HG03039 (cell line): ENCODE data around the gene ACAA1.
"Not testable (repeated sequence)": the region's sequence is repeated elsewhere in the genome, so short reads cannot be mapped to it uniquely, and the experiment has no call there.

Source experiments
- ATAC-seq: cut with Tn5 transposase; IDR thresholded peaks from one replicate; pipeline ENCODE4 v1.9.1; 2021; ENCODE audit warnings: mild to moderate bottlenecking, moderate library complexity; ENCODE audit not compliant: unreplicated experiment

The ACAA1 gene

DNA sequence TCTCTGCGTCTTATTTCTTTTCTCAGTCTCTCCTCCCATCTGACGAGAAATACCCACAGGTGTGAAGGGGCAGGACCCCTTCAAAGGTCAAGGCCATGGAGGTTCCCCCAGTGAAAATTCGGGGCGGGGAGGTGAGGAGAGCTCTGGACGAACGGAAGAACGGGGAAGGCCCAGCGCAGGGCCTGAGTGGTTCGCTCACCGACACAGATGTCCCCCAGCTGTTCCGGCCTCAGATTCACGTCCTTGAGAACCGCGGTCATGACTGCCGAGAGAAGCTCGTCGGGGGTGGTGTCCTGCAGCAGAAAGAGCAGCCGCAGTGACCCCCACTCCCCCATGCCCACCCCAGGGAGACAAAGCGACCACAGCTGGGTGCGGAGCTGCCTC, 542 bp downstream of the ACAA1 start:
- no peak for ATAC-seq

DNA sequence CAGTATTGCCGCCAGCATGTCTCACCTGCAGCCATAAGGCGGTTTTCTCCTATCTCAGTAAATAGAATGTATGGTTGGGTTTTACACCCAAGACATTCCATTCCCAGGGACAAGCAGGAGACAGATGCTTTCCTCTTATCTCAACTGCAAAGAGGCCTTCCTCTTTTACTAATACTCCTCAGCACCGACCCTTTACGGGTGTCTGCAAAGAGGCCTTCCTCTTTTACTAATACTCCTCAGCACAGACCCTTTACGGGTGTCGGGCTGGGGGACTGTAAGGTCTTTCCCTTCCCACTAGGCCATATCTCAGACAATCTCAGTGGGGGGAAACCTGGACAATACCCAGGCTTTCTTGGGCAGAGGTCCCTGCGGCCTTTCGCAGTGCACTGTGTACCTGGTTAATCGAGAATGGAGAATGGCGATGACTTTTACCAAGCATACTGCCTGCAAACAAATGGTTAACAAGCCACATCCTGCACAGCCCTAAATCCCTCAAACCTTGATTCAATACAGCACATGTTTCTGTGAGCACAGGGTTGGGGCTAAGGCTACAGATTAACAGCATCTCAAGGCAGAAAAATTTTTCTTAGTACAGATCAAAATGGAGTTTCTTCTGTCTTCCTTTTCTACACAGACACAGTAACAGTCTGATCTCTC, 1.2 kb downstream of the ACAA1 start:
- ATAC-seq, result not testable (repeated sequence)

DNA sequence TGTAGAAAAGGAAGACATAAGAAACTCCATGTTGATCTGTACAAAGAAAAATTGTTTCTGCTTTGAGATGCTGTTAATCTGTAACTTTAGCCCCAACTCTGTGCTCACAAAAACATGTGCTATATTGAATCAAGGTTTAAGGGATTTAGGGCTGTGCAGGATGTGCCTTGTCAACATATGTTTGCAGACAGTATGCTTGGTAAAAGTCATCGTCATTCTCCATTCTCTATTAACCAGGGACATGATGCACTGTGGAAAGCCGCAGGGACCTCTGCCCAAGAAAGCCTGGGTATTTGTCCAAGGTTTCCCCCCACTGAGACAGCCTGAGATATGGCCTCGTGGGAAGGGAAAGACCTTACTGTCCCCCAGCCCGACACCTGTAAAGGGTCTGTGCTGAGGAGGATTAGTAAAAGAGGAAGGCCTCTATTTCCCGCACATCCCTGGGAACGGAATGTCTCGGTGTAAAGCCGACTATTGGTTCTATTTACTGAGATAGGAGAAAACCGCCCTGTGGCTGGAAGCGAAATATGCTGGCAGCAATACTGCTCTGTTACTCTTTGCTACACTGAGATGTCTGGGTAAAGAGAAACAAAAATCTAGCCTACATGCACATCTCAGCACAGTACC, 2.3 kb downstream of the ACAA1 start:
- ATAC-seq, result not testable (repeated sequence)

DNA sequence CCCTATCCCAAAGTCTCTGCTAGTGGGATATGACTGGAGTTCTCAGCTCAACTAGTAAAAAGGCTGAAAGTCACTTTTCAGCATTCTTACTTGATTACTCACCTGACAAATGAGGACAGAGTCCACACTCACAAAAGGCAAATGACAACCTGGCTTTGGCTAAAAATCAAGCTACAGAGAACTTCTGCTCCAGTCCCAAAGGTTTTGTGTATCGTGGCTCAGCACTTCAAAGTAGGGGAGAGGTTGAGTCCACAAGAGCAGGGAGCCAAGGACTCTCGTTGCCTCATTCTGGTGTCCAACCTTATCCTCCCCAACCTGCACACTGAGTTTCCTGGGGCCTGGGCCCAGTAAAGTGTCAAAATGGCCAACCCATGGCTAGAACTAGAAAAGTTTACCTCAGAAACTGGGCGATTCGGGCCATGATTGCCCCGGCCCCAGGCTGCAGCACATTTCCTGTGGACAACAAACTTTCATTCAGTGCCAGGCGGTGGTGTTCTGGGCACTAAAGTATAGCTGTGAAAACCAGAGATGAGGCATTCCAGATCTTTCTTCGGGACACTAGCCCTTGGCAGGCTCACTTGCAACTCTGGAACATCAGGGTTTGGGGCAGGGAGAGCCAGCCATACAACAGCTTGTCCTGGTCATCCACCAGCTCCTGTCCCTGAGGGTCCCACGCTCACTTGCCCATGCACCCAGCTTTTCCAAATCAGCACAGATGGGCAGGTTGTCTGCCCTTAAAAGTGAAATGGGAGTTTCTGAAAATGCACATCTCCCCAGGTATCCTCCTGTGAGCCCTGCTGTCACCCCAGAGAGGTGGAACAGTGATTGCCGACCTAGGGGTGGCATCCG, 3.1 kb downstream of the ACAA1 start:
- ATAC-seq, result no peak

DNA sequence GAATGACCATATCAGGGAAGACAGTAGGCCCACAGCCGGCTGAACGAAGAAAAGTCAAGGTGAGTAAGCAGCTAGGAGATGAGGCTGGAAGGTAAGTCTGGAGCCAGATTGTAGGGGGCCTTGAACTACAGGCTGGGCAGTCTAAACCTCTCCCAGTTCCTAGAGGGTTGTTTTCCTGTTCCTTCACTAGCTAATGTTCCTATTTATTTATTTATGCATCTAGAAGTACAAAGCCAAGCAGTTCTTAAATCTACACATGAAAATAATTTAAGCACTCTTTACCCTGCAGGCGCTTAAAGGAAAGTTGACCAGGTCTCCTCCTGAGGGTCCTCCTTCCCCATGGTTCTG, 3.7 kb downstream of the ACAA1 start:
- ATAC-seq, result no peak

DNA sequence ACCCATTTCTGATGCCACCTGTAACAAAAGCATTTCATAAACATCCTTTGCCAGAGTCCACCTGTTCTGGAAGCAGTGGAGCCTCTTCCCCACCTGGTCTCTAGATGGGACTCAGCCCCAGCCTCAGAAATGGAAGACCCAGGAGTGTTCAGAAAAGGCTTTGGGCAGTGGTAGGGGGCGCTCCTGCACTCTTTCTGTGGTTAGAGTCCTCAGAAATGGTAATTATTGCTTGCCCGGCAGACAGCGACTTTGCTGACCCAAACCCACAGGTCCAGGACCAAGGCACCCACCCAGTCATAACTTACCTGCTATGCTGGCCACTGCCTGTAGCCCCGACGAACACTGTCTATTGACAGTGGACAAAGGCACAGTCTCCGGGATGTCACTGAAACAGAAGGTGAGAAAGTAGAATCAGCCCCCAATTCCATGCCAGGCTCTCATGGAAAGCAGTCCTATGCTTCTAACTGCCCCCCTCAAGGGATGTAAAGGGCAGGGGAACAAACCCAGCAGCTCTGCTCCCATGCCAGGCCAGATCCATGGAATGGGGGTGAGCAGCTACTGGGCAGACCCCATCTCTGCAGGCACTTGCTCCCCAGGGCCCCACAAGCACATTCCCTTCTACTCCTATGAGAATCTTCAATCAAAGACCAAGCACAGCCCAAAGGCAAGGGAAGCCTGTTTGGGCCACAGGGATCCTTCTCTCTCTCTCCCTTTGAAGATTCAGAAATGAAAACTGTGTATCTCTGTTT, 5.1 kb downstream of the ACAA1 start:
- ATAC-seq, result no peak

DNA sequence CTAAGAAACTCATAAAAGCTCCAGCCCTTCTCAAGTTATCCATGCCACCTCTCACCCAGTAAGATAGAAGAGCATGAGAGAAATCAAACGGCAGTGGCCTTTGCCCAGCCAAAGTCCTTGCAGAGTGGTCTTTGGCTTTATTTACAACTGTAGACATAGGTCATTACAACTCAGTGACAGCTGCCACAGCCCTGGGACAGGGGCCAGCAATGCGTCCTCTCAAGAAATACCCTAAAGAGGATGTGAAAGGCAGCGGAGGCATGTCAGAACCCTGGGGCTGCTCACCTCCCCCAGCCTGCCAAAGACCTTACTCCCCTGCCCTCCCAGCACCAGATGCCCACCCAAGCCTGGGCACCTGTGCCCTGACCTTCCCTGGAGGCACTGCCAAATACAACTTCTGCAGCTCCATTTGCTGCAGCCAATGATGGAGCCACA, 6.3 kb downstream of the ACAA1 start:
- no peak for ATAC-seq

DNA sequence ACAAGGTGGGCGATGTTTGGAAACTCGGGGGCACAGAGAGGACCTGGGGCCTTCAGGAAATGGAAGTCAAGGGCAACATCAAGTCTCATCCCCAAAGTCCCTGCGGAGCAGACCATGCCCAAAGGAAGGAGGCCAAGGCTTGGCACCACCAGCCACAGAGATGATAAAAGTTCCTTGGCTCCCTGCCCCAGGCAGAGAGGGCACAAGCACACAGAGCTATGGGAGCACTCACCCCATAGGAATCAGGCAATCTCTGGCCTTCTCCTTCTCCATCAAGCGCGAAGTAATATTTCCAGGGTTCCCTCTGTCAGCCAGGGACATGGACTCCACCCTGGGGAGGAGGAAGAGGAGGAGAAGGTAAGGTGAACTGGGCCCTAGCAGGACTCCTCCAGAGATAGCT, 7.9 kb downstream of the ACAA1 start:
- ATAC-seq, result no peak

DNA sequence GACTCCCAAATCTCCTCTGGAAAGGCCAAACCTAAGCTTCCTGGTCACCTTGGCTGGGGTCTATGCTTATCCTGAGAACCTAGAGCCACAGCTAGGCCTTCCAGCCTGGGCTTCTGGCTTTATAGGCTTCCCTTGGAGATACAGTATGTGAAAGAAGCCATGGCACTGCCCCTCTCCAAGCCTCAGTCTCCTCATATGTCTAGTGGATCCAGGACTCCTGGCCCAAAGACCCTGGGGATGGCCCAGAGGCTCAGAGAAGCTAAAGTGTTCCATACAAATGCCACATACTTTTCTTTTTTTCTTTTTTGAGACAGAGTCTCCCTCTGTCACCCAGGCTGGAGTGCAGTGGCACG, 8.6 kb downstream of the ACAA1 start:
- ATAC-seq, result no peak

DNA sequence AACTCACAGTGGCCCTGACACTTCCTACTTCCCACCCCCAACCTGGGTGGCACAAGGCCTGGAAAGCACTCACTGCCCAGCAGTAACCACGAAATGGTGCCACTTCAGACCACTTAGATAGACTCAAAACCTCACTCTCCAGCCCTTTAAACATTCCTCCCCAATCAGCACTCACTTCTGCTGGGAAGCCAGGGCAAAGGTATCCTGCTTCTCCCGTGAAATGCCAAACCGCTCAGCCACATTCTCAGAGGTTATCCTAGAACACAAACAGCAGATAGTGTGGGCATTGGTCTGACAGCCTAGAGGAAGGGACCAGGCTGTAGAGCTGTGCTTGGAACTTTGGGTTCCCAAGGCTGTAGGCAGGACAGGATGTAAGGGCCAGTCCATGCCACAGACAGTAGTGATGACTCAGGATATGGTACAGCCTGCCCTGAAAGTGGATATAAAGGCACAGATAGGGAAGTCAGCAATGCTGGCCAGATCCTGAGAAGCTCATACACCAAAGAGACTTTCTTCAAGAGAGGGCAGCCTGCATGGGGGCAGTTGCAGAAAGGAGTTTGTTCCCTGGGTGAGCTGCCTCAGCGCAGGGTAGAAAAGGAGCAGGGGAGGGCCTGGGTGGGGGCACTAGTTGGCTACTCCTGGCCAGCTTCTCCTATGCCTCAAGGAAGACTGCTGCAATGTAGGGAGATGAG, 9.2 kb downstream of the ACAA1 start:
- no peak for ATAC-seq

DNA sequence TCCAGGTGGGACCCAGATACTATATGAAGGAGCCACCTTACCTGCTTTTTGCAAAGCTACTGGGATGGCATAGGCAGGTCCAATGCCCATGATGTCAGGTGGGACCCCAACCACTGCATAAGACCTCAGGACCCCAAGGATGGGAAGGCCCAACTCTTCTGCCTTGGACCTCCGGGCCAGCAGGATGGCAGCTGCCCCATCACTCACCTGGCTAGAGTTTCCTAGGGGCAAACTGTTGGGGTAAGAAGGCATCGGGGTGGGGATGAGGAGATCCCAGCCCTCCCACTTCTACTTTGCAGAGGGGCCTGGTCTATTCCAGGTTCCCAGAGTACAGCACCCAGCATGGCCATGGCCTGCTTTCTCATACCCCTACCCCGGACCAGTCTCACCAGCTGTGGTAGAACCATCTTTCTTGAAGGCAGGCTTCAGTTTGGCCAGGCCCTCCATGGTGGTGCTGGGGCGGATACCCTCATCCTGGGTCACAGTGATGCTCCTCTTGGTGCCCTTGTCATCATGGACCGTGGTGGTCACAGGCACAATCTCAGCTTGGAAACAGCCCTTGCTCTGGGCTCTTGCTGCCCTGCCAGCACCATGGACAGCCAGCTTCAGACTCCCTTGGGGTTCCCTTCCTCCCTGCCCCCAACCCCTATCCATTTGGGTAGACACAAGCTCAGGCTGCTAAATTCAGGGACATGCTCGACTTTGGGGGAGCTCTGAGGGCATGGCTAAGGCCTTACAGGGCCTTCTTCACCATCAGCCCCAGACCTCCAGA, 10.6 kb downstream of the ACAA1 start:
- ATAC-seq, result no peak

DNA sequence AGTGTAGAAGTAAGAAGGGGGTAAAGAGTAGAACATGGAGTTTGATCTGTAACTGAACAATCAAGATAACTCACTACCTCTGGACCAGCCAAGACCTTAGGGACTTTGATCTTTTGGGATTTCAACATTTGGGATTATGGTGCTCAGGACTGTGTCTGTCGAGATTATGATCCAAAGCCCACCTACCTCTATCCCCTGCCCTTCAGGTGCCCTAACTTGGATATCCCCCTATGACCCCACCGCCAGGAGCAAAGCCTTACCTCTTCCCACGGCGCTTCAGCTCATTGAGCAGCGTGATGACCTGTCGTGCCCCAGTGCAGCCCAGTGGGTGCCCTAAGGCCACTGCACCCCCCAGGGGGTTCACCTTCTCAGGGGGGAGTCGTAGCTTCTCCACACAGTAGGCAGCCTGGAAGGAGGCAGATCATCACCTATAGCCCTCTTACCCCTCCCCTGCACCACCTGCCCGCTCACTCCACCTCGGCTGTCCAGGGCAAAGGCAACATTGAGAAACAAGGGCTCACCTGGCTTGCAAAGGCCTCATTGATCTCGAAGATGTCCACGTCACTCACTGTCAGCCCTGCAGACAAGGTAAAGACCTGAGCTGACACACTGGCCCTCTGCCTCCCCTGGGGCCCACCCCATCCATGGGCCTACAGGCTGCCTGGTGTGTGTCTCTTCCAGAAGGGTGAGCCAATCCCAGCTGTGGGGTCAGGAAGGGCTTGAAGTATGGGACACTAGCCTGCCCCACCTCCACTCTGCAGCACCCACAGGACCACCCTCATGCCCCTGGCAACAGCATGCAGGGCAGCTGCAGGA, 11.4 kb downstream of the ACAA1 start:
- ATAC-seq, result no peak

DNA sequence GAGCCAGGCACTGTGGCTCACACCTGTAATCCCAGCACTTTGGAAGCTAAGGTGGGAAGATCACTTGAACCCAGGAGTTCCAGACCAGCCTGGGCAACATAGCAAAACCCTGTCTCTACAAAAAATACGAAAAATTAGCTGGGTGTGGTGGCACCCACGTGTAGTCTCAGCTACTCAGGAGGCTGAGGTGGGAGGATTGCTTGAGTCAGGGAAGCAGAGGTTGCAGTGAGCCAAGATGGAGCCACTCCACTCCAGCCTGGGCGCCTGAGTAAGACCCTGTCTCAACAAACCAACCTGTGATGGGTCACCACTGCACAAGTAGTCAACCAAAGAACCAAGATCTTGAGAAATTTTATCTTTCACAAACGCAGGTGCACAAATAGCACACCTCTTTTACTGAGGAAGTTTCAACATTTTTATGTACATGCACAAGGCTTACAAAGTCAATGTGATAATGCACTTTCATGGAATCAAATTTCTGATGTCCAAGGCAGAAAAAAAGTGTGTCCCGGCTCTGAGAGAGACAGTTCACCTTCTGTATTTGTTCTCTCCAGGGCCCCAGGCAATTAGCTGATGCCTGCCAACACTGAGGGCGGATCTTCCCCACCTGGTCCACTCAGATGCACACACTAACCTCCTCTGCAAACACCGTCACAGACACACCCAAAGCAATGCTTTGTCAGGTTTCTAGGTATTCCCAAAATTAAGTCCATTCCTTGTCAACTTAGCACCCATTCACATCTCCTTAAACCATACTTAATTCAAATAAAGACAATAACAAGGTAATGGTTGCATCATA, 12.4 kb downstream of the ACAA1 start:
- ATAC-seq, result no peak

DNA sequence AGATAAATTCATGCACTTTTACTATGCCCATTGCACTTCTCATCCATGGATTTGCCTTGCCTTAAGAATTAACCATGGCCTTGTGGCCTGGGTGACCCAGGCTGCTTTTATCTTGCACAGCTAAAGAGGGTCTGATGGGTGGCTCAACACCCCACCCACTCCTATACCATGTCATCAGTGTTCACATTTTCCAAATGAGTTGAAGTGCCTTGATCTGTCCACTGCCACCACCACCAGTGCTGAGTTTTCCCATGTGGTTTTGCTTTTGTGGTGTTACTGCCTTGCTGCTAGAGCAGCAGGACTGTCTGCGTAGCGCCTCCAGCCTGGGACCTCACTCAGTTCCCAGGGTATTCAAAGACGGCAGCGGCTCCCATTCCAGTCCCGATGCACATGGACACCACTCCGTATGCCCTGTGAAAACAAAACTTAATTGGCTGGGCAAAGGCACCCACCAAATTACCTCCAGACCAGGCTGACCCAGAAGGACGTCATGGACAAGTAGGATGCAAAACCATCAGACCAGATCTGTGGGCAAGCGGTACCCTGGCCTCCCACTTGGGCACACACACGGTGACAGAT, 14.1 kb downstream of the ACAA1 start:
- no peak for ATAC-seq

DNA sequence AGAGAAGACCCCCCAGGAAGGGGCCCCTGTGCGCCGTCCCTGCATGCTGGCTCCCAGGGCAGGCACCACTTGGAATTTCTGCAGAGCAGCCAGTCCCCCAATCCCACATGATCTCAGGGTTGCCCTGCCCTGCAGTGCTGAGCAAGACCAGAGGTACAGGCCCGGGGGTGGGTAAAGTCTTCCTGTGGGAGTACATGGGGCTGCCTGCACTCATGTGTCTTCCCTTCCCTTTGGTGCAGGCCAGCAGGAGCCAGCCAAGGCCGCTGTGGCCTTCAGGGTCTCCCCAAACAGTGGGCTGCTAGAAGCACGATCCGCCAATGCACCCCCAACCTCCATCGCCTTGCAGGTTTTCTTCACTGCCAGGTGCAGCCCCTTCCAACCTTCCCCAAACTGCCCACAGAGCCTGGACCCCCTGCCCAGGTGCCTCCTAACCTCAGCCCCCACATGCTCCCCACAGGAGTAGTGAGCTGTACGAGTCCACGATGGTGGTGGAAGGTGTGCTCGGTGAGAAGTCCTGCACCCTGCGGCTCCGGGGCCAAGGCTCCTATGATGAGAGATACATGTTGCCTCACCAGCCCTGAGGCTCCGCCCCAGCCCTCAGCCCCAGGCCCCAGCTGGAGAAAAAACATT, 15.0 kb downstream of the ACAA1 start:
- ATAC-seq, result no peak

DNA sequence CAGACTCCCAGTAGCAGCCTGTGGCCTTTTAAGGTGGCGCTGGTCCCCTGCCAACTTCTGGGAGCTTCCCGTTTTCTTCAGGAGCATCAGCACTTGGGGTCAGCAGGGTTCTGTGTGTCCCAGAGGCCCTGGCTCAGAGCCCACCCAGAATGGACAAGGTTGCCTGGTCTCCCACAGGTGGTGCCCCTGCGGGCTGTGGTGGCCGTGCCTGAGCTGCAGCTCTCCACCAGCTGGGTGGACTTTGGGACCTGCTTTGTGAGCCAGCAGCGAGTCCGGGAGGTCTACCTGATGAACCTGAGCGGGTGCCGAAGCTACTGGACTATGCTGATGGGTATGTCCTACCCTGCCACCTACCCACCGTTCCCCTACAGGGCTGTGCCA, 15.5 kb downstream of the ACAA1 start:
- no peak for ATAC-seq

DNA sequence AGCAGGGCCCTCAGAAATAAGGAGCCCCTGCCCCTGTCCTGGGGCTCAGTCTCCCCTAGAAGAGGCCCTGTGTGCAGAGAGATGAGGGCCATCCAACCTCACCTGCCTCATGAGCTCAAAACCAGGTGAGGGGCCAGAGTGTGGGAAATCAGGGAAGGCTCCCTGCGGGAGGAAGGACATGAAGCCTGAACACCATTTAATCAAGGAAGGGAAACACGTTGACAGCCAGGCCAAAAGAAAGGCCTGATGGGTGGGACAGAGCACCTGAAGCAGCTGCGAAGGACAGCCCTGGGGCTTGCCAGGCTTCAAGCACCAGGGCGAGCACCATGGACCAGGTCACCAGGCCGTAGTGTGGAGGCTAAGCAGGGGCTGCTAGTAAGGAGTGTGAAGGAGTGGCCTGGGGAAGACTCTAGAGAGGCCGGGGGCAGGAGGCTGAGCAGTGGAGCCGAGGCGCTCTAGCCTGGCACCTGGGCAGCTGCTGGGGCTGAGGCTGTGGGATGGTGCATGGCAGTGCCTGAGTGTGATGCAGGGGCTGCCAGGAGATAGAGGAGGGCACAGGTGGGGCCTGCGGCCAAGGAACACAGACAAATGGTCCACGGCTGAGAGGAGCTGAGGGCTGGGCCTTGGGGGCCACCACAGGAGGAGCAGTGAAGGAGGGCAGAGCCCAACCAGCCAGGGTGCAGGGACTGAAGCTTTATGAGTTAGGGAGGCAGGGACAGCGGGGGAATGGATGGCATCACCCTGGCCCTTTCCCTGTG, 16.1 kb downstream of the ACAA1 start:
- ATAC-seq, result no peak
